HG03196 (cell line): ENCODE measurements around the gene COPZ2.
"Not testable (repeated sequence)": the region's sequence is repeated elsewhere in the genome, so short reads cannot be mapped to it uniquely, and the experiment has no call there.

Experiments used
- ATAC-seq: cut with Tn5 transposase; IDR thresholded peaks from one replicate; pipeline ENCODE4 v1.9.1; 2021; ENCODE audit not compliant: unreplicated experiment

Gene COPZ2

DNA sequence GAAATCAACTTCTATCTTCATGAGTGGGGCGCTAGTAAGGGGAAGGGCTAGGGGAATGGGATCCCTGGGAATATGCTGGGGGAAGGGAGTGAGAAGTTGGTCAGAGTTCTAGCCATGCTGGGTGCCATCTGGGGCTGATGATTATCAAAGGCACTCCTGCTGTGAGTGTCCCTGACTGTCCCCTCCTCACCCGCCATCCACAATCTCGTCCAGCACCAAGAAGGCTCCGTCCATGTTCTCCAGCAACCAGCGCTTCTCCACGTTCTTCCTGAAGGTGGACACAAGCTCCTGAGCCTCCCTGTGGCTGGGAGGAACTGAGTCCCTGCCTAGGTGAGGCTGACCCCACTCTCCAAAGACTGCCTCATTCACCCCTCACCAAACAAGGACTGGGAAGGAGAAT lies 5.6 kb downstream of the COPZ2 start:
- ATAC-seq, result no peak

DNA sequence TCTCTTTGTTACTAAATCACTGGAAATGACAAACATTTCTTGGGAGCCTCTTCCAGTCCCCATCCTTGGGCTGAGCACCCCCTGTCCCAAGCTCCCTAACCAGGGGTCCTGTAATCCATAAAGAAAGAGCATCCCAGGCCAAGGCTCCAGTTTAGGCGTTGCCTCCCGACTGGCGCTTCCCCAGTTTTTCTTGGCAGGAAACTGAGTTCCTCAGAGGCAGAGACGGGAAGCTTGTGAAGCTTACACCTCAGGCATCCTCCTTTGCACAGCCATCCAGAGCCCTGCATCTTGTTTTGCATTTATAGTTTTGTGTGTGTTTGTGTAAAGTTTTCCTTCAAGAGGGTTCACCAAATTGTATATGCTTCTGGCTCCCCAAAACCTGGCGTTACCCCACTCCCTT lies 7.1 kb downstream of the COPZ2 start:
- ATAC-seq, result no peak

DNA sequence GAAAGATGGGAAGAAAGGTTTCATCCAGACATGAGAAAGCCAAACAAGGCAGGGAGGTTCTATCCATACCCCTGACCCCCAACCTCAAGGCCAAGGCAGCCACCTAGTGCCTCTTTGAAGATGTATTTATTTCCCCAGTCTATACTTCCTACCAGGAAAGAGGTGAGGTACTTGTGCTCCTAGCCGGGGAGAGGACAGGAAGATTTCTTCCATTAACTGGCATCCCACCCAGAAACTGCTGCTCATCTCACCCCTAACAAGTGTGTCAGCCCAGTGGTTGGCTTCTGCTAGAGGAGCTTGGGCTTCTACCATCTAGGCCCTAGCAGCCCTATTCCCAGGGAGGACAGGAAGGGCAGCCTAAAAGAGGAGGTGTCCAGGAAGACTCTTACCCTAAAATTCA lies 8.9 kb downstream of the COPZ2 start:
- no peak for ATAC-seq

DNA sequence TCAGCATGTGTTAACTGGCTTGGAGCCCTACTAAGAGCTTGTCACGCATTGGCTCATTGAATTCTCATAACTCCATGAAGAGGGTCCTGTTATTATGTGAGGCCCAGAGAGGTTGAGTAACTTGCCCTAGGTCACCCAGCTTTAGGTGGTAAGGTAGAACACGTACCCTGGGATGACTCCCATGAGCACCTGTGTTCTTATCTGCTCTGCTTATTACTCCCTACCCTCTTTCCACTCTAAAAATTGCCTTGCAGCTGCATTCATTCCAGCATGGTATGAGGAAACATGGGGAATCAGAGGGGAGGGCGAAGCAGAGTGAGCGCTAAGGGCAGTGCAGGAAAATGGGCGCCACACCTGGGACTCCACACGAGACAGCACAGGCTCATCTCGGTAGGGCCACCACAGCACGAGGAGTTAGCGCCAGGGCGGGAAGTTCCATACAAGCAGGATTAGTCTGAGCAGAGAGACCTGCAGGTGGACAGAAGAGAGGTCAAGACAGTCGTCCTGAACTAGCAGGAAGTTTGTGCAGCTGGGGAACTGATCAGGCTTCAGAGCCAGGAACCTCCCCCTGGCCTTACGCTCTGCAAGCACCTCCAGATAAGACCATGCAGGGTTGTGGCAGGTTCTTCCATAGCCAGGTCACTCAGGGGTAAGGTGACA lies 10.1 kb downstream of the COPZ2 start:
- no peak for ATAC-seq

DNA sequence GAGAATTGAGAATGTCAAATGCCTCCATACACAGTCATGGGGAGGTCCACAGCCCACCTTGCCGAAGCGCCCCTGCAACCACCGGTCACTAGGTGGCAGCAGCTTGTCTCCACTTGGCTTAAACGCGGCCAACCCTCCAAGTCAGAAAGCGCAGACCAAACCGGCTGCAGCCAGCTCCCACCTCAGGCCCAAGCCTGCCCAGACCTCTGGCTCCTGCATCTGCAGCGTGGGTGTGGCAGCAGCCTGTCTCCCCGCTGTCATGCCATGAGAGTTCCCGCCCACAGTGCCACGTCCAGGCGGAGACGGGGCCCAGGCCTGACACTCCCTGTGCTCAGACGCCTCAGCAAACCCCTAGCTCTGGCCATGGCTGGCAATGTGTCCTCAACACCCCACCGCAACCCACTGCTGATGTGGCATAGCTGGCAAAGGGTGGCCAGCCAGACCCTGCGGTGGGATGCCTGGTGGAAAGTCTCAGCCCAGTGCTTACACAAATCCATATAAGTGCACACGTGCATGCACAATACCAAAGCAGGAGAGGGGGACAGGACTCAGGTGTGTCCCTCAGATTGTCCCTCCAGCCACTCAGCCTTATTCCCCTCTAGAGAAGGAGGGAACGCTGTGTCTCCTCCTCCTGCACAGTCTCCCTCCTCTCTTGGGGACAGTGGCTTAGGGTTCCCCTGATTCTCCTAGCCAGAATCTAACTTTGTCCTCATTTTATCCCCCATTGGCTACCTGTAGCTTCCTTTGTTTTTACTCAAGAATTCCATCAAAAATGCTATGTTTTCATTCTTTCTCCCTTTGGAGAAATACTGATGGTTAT lies 10.9 kb downstream of the COPZ2 start:
- peak; percentile 38 for ATAC-seq

DNA sequence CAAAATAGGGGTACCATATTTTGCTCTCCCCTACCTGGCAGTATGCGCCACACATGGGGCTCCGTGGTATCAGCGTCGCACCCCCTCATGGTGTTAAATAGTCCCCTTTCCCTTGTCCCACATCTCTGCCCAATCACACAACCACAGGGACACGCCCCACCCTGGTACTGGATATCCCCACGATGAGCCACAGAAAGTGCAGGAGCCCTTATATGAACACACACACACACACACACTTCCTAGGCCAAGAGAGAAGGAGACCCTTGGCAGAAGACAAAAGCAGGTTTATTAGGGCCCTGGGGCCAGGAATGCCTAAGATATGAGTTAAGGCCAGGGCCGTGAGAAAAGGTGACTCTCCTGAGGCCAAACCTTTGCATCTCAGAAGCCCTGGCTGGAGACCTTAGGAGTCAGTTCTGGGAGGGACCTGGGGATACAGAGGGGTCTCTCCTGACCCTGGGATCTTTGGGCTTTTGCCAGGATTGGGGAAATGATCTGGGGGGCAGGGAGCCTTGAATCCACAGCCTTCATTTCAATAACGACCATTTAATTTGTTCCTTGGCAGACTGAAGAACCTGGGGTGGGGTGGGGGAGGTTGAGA lies 11.6 kb downstream of the COPZ2 start:
- no peak for ATAC-seq

DNA sequence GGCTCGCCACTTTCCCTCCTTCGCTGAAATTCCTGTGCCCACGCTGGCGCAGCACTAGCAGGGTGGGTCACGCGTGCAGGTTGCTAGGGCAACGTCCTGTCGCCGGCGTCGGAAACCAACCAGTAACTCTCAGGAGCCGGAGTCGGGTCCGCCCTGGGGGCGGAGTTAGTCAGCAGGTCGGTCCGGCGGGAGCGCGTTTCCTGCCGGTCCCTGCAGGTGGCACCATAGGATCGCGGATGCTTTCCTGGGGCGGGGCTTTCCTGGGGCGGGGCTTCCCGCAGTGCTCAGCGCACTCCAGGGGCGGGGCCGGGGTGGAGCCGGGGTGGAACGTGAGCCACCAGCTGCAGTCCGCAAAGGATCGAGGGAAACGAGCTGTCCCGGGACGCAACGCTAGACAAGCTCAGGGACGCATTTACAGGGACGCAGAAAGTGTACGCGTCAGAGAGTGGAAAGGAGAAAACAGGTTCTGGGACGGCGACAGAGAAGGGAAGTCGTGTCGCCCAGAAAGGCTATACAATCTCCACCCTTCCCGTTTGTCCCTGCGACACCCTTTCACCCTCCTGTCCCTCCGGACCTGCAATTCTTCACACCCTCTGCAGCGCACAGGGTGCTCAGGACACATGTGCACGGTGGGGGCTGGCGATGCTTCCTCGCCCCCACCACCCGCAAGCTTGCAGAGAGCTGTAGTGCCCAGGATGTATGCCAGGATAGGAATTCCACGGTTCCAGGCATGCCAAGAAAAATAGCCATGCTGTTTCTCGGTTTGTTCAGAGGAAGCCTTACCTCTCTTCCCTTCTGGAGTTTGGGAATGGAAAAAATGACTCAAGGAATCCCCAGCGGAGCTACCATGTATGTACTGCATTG lies 12.3 kb downstream of the COPZ2 start:
- ATAC-seq, result peak; percentile 74

DNA sequence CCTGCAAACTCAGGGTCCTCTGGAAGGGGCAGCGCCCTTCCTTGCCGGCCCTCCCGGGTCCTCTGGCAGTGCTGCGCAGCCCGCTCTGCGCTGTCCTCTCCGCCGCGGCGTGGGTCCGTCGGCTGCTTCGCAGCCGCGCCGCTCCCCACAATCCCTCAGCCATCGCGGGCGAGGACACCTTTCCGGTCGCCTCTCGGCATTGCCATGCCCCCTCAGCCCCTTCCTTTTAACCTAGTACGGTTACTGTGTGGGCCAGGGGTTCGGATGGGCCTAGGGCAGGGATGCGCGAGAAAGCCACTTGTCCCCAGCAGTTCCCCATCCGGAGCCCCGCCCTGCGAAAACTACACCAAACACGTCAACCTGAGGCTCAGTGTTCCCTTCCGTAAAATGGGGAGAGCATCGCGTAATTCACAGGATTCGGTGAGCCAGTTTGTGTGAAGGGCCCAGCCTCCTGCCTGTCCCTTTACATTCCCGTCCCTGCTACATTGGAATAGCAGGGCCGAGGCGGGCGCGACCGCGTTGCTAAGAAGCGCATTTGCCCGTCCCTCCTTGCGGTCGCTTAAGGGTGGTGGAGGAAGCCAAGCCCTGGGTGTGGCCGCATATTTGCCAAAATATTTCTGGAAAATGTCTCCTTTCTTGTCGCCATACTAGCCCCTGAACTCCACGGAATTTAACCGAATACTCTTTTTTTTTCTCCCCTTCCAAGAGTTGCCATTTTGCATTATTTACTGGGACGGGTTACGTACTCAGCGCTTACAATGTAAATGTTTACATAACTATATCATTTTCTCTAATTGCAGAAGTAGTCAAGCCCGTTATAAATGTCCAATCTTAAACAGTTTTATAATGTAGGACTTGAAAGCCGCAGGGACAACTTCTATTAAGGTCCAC lies 13.2 kb downstream of the COPZ2 start:
- no peak for ATAC-seq

DNA sequence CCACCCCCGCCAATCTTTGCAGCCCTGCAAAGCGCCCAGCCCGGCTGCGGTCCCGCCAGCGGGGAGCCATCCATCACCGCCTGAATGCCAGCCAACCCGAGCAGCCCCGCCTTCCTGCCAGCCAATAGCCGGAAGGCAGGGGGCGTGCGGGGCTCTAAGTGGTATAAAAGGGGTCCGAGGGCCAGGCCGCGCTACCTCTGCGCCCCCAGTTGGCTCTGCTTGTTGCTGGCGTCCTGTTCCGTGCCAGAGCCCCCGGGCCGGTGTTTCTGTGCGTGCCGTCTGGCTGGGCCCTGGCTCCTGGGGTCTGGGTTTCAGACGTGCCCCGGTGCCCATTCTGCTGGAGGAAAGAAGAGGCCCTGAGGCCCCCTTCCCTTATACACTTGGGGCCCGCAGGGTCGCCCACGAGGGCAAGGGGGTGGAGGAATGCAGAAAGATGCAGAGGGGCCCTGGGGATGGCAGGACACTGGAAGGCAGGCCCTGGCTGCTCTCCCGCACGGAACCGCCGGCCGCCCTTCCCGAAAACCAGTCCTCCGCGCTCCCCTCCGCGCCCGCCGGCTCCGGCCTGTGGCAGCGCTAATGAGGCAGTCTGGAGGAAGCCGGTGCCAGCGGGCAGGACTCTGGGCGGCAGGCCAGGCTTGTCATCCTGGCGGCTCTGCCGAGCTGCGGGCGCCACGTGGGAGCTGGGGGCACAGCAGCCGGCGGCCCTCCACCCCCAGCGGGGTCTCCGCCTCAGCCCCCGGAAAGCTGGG lies 14.0 kb downstream of the COPZ2 start:
- no peak for ATAC-seq

DNA sequence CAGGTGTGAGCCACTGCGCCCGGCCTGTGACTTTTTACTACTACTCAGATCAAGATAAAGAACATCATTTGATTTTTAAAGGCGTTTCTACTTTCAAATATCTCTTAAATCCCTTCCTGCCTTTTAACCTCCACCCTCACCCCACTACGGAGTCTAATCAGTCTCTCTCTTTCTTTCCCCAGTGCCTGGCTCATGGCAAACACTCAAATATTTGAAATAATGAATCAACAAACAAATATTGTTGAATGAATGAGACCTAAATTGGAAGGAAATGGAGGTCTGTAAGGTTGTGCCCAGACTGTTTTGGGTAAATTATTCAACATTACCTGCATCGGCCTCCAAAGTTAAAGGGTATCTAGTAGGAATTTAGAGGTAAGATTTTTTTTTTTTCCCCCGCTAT lies 14.7 kb downstream of the COPZ2 start:
- no peak for ATAC-seq

DNA sequence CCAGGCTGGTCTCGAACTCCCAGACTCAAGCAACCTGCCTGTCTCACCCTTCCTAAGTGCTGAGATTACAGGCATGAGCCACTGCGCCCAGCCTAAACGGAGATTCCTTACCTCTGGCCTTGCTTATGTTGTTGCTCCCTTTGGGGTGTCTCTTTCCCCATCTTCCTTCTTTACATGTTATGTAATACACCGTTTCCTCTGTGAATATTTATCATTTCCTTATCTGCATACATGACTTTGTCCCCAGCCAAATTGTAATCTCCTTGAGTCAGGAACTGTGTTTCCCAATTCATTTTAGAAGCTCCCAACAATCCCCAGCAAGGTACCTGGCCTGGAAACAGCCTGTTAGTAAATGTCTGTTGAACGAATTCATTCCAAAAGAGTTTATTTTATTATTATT lies 15.7 kb downstream of the COPZ2 start:
- ATAC-seq, result no peak

DNA sequence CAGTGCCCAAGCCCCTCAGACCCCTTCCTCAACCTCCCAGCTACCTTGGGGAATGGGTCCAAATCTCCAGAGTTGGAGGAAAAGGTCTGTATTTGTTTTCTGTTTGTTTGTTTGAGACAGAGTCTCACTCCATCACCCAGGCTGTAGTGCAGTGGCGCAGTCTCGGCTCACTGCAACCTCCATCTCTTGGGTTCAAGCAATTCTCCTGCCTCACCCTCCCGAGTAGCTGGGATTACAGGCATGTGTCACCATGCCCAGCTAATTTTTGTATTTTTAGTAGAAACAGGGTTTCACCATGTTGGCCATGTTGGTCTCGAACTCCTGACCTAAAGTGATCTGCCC lies 19.8 kb downstream of the COPZ2 start:
- ATAC-seq, result not testable (repeated sequence)

DNA sequence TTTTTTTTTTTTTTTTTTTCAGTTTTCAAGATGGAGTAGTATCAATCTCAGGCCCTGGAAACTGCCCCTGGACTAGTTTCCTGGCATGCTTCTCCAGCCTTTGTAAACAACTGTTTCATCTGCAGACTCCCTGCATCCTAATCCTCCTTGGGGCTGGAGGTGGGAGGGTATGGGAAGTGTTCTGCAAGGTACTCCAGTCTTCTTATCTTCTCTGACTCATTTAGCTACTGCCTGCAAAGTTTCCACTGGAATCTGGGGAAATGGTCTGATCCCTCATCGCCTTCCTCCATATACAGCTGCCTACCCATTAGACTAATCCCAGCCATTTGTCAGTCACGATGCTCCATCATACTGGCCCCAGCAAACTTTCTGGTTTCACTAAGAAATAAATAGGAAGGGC lies 21.5 kb downstream of the COPZ2 start:
- no peak for ATAC-seq

DNA sequence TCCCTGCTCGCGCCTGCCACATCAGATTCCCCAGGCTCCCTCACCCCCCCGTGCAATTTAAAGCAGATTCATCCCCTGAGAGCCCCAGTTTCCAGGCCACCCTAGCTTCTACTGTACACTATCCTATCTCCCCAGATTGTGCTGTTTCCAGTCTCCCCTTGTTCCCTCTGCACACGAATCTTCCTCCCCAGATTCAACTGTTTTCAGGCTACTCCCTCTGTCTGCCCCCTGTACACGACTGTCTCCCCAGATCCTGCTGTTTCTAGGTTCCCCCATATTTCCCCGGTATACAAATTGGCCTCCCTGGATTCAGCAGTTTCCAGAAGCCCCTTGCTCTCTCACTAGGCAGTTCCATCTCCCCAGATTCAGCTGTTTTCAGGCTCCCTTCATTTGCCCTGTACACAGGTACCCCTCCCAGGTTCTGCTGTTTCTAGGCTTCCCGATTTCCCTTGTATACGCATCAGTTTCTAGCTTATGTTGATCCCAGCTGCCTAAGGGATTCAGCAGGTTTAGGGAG lies 22.9 kb downstream of the COPZ2 start:
- no peak for ATAC-seq

DNA sequence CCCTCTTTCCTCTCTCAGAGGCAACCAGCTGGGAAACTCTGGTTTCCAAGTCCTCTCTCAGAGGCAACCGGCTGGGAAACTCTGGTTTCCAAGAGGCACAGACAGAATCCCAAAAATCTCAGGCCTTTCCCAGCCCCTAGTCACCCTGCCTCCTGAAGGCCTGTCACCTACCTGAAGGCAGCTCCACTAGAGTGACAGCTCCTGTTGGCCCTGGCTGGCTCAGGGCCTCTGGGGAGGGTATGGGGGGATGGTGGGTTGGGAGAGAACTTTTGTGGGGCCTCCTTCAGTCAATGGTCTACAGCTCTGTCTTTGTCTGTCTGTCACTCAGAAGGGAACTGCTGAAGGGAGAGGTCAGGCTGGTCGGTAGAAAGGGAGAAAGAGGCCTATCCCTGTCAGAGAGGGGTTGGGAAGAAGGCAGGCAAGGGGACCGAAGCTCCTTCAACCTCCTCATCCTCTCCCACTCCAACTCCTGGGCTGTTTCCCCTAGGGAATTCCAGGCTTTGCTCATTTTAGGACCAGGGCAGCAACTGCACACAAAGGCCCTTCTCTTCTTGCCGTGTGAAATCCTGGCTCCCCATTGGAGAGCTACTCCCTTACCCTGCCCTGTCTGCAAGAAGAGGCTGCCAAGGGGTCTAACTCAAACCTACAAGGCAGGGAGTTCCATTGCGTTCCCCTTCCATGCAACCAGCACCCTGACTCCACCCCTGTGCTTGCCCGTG lies 23.6 kb downstream of the COPZ2 start:
- ATAC-seq, result no peak

DNA sequence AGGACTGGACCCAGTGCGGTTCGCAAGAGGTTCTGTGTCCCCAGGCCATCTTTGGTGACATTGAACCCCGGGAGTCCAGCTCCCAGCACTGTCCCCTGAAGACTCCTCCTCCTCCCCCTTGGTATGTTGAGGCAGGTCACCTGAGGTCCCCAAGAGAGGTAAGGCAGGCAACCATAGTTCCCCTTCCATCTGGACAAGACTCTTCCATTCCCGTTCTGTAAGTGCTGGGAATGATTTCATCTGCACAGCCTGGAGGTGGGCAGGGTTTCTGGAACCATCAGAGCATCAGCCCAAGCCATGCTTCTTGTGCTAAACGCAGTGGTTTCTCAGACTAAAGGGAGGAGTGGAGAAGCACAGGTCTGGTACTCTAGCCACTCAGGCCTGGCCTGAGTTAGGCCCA lies 24.9 kb downstream of the COPZ2 start:
- ATAC-seq, result no peak

DNA sequence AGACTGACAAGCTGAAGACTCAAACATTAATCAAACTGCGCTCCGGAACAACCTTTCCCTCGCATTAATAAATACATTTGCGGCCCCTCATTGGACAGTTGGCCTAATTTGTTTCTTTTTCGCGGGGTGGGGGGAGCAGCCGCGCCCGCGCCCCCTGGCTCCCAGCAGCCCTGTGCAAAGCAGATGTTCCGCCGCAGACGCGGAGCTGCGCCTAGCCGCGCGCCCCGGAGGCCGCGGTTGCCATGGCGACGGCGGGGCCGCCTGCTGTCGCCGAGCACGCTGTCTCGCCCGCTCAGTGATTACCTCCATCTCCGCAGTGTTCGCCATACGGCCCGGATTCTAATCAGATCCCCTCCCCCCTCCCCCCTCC lies 25.5 kb downstream of the COPZ2 start:
- ATAC-seq, result no peak

DNA sequence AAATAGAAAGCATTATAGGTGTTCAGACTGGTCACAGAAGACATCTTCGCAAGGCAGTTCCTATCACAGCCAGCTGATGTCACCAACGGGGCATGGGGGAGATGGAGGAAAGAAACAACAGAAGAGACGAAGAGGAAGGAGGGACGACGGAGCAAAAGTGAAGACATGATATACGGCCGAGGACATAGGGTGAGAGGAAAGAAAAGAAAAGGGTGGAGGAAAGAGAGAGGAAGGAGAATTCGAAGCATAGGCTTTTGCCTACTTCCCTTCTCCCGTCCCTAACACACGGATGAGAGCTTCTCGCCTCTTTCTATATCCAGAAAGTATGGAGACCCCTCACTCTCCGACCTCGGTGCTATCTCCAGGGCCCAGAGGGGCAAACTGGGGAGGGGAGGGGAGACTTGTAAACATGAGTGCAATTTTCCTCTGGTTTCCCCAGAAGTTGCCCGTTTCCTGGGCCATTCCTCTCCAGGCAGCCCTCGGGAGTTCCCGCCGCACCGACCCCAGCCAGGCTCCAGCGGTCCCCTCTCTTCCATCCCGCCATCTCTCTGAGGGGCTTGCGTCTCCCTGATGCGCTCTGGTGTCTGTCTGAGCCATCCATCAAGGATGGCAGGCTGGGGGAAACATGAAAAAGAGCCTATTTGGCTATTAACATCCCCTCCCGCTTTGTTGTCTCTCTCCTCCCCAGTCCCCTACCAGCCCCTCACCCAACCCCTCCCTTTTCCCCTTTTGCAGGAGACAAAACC lies 26.0 kb downstream of the COPZ2 start:
- ATAC-seq, result no peak
